ENCODE data around the gene MSH5.
"Not testable (repeated sequence)": the region's sequence is repeated elsewhere in the genome, so short reads cannot be mapped to it uniquely, and the experiment has no call there.

The MSH5 gene

GRCh38 chr6:31739639-31740396 is at the start of gene MSH5:
MSH5 (plus strand) TSS chr6:31740005; CDS start chr6:31740467, 462 bp downstream.
- peak; percentile 97 to 98 for DNase-seq

GRCh38 chr6:31690231-31691077 is 49.4 kb upstream of the MSH5 start:
- DNase-seq = no peak

- no peak for DNase-seq
Measured at GRCh38 chr6:31691078-31691463, 48.7 kb upstream of the MSH5 start.

- DNase-seq = no peak
Measured at GRCh38 chr6:31691564-31692108, 48.2 kb upstream of the MSH5 start.

GRCh38 chr6:31692353-31692752 is 47.5 kb upstream of the MSH5 start:
- no peak for DNase-seq

- DNase-seq = no peak
Measured at GRCh38 chr6:31692886-31693285, 46.9 kb upstream of the MSH5 start.

GRCh38 chr6:31693535-31693934 is 46.3 kb upstream of the MSH5 start:
- no peak for DNase-seq

GRCh38 chr6:31697555-31697954 is 42.2 kb upstream of the MSH5 start:
- no peak for DNase-seq

- DNase-seq = no peak
Measured at GRCh38 chr6:31700740-31701401, 38.9 kb upstream of the MSH5 start.

GRCh38 chr6:31701666-31702404 is 38.0 kb upstream of the MSH5 start:
- DNase-seq = no peak

- no peak for DNase-seq
Measured at GRCh38 chr6:31702405-31702818, 37.4 kb upstream of the MSH5 start.

GRCh38 chr6:31702819-31703716 is 36.7 kb upstream of the MSH5 start, which contains the start of gene ABHD16A:
ABHD16A (minus strand) TSS chr6:31703324; CDS start chr6:31703281, 43 bp downstream.
- DNase-seq = peak; percentile 98

GRCh38 chr6:31705931-31706330 is 33.9 kb upstream of the MSH5 start:
- DNase-seq = no peak

- DNase-seq = no peak
Measured at GRCh38 chr6:31706599-31706998, 33.2 kb upstream of the MSH5 start, which contains the start of gene LY6G6F. LY6G6F (plus strand) TSS chr6:31706866; CDS start chr6:31706907, 41 bp downstream.

- no peak for DNase-seq
Measured at GRCh38 chr6:31707701-31708100, 32.1 kb upstream of the MSH5 start.

- DNase-seq = no peak
Measured at GRCh38 chr6:31708224-31708623, 31.6 kb upstream of the MSH5 start.

GRCh38 chr6:31709157-31709556 is 30.6 kb upstream of the MSH5 start:
- DNase-seq = not testable (repeated sequence)

- no peak for DNase-seq
Measured at GRCh38 chr6:31710523-31711219, 29.1 kb upstream of the MSH5 start.

- DNase-seq = no peak
Measured at GRCh38 chr6:31711233-31711632, 28.6 kb upstream of the MSH5 start.

- DNase-seq = peak; percentile 31 to 33
Measured at GRCh38 chr6:31712296-31712695, 27.5 kb upstream of the MSH5 start.
